Activated CD8-positive, alpha-beta memory T cell treated with anti-CD3 and anti-CD28 coated beads, Interleukin-2, amount 10 ng/mL, durations not matched to agents 7 days and 5 days (primary cell): Measurements from ENCODE around the gene MAP2K7. TPM values are rescaled to one million over a fixed set of nuclear protein-coding genes. Genes with fewer than 3 reads are reported as not detected.
A peak's percentile ranks its signal among the peaks of the same experiment; 100 is the strongest.

Experiments used
- ATAC-seq: fragments of 150-1000 bp; cut with Tn5 transposase; one replicate; pipeline ENCODE4 v1.10.0; 2021; ENCODE audit warnings: moderate library complexity
- CTCF ChIA-PET: fragments of 350-600 bp; sonication (Branson Sonifier 250); formaldehyde crosslinking; loops from one replicate; lab custom pipeline; 2021; ENCODE audit warnings: antibody characterized with exemption; lab: Charles Lee
- DNase-seq: peaks from one replicate; pipeline ENCODE4 v3.0.0-alpha.2; 2020
- H3K27ac Mint-ChIP-seq: one replicate; pipeline ENCODE4 v1.8.0; 2021; ENCODE audit warnings: mild to moderate bottlenecking, mixed read lengths
- H3K27me3 Mint-ChIP-seq: one replicate; pipeline ENCODE4 v1.8.0; 2021; ENCODE audit warnings: mixed read lengths
- H3K36me3 Mint-ChIP-seq: one replicate; pipeline ENCODE4 v1.8.0; 2021; ENCODE audit warnings: mild to moderate bottlenecking, mixed read lengths
- H3K4me1 Mint-ChIP-seq: one replicate; pipeline ENCODE4 v1.8.0; 2021; ENCODE audit warnings: mixed read lengths
- H3K4me3 Mint-ChIP-seq: one replicate; pipeline ENCODE4 v1.8.0; 2021; ENCODE audit warnings: mild to moderate bottlenecking, moderate library complexity, mixed read lengths
- H3K9me3 Mint-ChIP-seq: one replicate; pipeline ENCODE4 v1.8.0; 2022; ENCODE audit warnings: low read depth, mixed read lengths
- total RNA-seq, 2 experiments: library from RNA; stranded (reverse); gene quantifications; one replicate each; pipeline ENCODE4 v1.2.3, GENCODE V29; 2021

The MAP2K7 gene
- total RNA-seq, 2 experiments from 2014 or later = 38.0 to 41.6 TPM

DNA sequence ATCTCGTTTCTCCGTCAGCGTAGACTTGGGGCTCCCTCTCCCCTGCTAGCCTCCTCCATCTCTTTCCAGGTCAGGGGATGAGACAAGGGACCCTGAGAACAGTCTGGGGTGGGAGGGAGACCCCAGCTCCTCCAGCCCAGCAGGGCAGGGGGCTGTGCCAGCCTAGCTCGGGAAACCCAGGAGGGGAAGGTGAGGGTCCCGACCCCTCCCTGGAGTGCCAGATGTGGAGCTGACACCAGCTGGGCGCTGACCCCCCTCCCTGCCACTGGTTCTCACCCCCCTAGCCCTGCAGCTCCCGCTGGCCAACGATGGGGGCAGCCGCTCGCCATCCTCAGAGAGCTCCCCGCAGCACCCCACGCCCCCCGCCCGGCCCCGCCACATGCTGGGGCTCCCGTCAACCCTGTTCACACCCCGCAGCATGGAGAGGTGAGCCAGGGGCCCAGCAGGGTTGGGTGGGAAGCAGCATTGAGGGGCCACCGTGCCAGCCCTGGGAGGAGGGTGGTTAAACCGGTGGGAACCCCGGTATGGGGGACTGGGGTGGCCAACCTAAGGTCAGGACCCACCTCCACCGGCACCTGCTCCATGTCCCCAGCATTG is 5.9 kb downstream of the MAP2K7 start:
- H3K27ac Mint-ChIP-seq = no peak overlapping the region
- H3K4me1 Mint-ChIP-seq = peaks cover 10% of the 10 kb centered on the region
- DNase-seq (no peak), ATAC-seq (no peak)
- H3K27me3 Mint-ChIP-seq = no peaks in the 10 kb centered on the region
- CTCF ChIA-PET = interaction anchor here (0.6 to 1.1 kb wide), 3 partner anchors 10 to 1028 kb away, joined by 3 read pairs; partner anchors contain the start of gene SNAPC2
- no peaks in the 10 kb centered on the region for H3K9me3 Mint-ChIP-seq
- no peak overlapping the region for H3K4me3 Mint-ChIP-seq
- H3K36me3 Mint-ChIP-seq = peaks cover 14% of the 10 kb centered on the region

DNA sequence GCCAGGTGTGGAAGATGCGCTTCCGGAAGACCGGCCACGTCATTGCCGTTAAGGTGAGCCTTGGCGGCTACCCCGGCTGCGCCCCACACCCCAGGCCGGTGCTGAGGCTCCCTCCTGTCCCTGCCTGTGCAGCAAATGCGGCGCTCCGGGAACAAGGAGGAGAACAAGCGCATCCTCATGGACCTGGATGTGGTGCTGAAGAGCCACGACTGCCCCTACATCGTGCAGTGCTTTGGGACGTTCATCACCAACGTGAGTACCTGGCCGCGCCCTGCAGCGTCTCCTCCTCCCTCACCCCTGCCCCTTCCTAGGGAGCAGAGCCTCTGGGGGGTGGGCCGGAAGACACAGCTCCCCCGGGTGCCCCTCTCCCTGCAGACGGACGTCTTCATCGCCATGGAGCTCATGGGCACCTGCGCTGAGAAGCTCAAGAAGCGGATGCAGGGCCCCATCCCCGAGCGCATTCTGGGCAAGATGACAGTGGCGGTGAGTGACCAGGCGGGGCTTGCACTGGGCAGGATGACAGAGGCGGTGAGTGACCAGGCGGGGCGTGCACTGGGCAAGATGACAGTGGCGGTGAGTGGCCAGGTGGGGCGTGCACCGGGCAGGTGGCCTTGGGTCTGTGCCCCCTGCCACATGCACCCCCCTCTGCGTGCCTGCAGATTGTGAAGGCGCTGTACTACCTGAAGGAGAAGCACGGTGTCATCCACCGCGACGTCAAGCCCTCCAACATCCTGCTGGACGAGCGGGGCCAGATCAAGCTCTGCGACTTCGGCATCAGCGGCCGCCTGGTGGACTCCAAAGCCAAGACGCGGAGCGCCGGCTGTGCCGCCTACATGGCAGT is 6.9 kb downstream of the MAP2K7 start:
- H3K27ac Mint-ChIP-seq = no peak overlapping the region
- DNase-seq = no peak
- ATAC-seq = no peak
- CTCF ChIA-PET = interaction anchor here (1.1 kb wide), 2 partner anchors 10 to 57 kb away, joined by 3 read pairs; partner anchors contain the start of gene SNAPC2
- H3K4me1 Mint-ChIP-seq = peaks cover 4% of the 10 kb centered on the region
- H3K9me3 Mint-ChIP-seq = no peaks in the 10 kb centered on the region
- H3K36me3 Mint-ChIP-seq = peaks cover 9% of the 10 kb centered on the region
- peaks cover 7% of the 10 kb centered on the region for H3K27me3 Mint-ChIP-seq
- H3K4me3 Mint-ChIP-seq = no peak overlapping the region

DNA sequence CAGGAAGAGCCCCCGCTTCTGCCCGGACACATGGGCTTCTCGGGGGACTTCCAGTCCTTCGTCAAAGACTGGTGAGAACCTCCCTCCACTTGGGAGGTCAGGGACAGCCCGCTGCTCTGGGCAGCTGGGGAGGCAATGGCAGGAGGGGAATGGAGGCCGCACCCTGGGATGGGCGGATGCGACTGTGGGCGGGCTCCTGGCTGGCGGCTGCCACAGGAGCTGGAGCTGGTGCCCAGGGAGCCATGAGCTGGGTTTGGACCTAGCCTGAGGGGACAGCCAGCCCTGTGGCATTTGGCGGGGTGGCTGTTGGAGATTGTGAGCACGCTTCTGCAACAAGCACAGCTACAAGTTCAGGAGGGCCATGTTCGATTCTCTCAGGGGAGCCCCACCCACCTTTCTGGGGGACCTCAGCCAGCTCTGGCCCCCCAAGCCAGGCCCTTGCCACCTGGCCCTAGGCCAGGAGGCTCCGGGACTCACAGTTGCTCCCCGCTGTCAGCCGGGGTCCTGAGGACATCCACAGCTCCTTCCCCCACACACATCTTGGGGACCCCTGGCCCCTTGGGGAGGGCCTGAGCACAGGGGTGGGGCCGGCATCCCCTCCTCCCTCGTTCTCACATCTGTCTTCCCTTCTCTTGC is 7.9 kb downstream of the MAP2K7 start:
- no peak for ATAC-seq
- no peak overlapping the region for H3K4me3 Mint-ChIP-seq
- CTCF ChIA-PET = interaction anchor here (0.8 to 1.3 kb wide), 2 partner anchors 11 to 33 kb away, joined by 3 to 5 read pairs; no protein-coding TSS in a partner anchor

DNA sequence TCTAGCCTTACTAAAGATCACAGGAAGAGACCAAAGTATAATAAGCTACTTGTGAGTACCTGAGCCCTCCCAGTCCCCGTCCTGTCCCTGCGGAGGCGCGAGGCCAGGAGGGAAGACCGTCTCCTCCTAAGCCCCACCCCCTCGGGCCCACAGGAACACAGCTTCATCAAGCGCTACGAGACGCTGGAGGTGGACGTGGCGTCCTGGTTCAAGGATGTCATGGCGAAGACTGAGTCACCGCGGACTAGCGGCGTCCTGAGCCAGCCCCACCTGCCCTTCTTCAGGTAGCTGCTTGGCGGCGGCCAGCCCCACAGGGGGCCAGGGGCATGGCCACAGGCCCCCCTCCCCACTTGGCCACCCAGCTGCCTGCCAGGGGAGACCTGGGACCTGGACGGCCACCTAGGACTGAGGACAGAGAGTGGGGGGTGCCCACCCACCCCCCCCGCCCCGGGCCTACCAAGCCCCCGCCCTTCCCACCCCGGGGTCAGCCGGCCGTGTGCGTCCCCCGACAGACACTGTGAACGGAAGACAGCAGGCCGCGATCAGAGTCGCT is 8.5 kb downstream of the MAP2K7 start:
- H3K36me3 Mint-ChIP-seq = peaks cover 9% of the 10 kb centered on the region
- CTCF ChIA-PET = interaction anchor here (0.8 to 1.3 kb wide), 2 partner anchors 11 to 32 kb away, joined by 3 to 5 read pairs; no protein-coding TSS in a partner anchor
- peaks cover 17% of the 10 kb centered on the region for H3K27me3 Mint-ChIP-seq
- ATAC-seq = no peak
- no peaks in the 10 kb centered on the region for H3K9me3 Mint-ChIP-seq
- H3K4me1 Mint-ChIP-seq = peaks cover 7% of the 10 kb centered on the region
- no peak overlapping the region for H3K27ac Mint-ChIP-seq
- no peak for DNase-seq
- no peak overlapping the region for H3K4me3 Mint-ChIP-seq

More for the DNA sequence above, 7.9 kb downstream of the MAP2K7 start:
- H3K36me3 Mint-ChIP-seq = peaks cover 9% of the 10 kb centered on the region
- peaks cover 3% of the 10 kb centered on the region for H3K4me1 Mint-ChIP-seq
- H3K27ac Mint-ChIP-seq = no peak overlapping the region
- peaks cover 13% of the 10 kb centered on the region for H3K27me3 Mint-ChIP-seq
- no peaks in the 10 kb centered on the region for H3K9me3 Mint-ChIP-seq
- DNase-seq = no peak

DNA sequence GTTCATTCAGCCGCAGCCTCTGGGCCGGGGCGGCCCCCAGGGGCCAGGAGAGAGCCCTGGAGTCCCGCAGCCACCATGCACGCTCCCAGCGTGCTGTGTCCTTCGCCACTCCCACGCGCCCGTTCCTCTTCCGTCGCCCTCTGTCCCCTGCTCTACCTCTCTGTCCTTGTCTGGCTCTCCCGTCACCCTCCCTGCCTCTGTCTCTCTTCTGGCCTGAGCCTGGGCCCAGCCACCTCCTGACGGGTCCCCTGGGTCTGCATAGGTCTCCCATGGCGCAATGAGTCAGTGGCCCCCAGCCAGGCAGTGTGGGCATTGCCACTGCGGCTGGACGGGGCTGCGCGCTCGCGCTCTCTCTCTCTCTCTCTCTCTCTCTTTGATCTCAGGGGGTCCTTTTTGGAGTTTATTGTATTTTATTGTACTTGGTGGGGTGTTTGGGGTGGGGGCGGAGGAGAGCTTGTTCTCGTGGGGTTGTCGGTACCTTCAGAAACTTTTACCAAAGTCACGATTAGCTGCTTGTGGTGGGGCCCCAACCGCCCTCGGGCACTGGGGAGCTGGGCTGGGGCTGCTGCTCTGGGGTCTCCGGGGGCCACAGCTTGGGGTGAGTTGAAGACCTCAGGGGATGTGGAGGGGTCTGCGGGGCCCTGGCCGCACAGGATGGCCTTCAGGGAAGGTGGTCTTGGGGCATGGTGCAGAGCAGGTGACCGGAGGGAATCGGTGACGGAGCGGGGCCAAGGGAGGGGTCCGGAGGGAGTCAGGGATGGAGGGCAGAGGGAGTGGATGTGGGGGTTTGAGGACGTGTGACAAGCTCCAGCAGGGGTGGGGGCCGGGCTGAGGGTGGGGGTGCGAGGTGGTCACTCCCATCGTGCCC is 9.3 kb downstream of the MAP2K7 start:
- DNase-seq = no peak
- Mint-ChIP-seq H3K27me3 (peaks cover 21% of the 10 kb centered on the region), H3K4me3 (no peak overlapping the region), H3K36me3 (peaks cover 9% of the 10 kb centered on the region), H3K4me1 (peaks cover 10% of the 10 kb centered on the region), H3K27ac (no peak overlapping the region), H3K9me3 (no peaks in the 10 kb centered on the region)
- CTCF ChIA-PET = interaction anchor here (0.8 kb wide), 1 partner anchor 44 kb away, joined by 3 read pairs; no protein-coding TSS in a partner anchor
- ATAC-seq = no peak

DNA sequence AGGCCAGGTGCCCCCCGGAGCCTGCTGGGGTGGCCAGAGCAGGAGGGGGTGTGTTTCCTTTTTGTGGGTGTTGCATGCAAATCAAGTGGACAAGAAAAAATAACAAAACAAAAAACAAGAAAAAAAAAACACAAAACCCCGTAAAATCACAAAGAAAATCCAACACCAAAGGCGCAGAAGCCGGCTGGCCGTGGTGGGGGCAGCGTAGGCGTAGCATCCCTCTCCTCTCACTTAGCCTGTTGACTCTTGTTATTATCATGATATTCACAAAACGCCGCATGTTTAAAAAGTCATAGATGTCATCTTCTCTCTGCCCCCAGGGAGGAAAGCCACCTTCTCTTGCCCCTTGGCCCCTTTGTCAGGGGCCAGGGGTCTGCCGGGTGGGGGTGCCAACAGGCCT is 10.0 kb downstream of the MAP2K7 start:
- DNase-seq = no peak
- Mint-ChIP-seq H3K27me3 (peaks cover 28% of the 10 kb centered on the region), H3K4me1 (peaks cover 15% of the 10 kb centered on the region), H3K36me3 (peaks cover 9% of the 10 kb centered on the region), H3K4me3 (no peak overlapping the region), H3K9me3 (no peaks in the 10 kb centered on the region), H3K27ac (no peak overlapping the region)
- CTCF ChIA-PET = no interaction called here
- ATAC-seq = no peak

DNA sequence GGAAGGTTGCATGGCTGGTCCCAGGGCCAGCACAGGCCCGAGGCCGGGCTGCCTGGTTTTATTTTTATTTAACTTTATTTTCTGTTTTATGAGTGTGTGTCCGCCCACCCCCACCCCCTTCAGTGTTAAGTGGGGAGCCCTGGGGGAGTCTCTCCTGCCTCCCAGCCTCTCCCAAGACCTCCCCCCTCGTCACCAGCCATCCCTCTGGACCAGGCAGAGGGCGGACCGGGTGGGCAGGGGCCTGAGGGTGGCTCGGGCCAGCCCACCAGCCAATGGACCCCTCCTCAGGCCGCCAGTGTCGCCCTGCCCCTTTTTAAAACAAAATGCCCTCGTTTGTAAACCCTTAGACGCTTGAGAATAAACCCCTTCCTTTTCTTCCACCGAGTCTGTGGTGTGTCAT is 10.4 kb downstream of the MAP2K7 start:
- no peak for DNase-seq
- no peak for ATAC-seq
- Mint-ChIP-seq H3K9me3 (no peaks in the 10 kb centered on the region), H3K27ac (no peak overlapping the region), H3K4me1 (peaks cover 15% of the 10 kb centered on the region), H3K4me3 (no peak overlapping the region), H3K27me3 (peaks cover 29% of the 10 kb centered on the region), H3K36me3 (peaks cover 9% of the 10 kb centered on the region)
- CTCF ChIA-PET = no interaction called here

DNA sequence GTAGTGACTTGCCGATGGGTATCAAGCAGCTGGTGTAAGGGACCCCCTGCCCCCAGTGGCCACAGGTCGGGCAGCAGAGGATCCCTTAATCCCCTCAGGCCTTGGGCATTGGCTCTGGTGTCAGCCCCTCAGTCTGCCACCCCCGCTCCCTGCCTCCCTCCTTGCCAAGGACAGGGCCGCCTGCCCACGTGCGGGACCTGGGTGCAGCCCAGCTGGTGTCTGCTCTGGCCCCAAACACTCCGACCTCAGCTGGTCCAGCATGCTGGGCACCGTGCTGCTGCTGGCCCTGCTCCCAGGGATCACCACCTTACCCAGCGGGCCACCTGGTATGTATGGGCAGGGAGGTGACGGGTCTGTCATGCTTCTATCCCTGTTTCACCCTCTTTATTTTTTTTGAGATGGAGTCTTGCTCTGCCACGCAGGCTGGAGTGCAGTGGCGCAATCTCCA is 10.9 kb downstream of the MAP2K7 start, which contains the start of gene TGFBR3L:
Gene TGFBR3L, plus strand, starts transcription at position 233 of the 448 bp plus-strand sequence.
- DNase-seq = no peak
- no peaks in the 10 kb centered on the region for H3K9me3 Mint-ChIP-seq
- H3K4me3 Mint-ChIP-seq = peak within 1 kb of the TSS; percentile 43
- H3K27me3 Mint-ChIP-seq = peaks cover 29% of the 10 kb centered on the region
- no peak within 1 kb of the TSS for H3K27ac Mint-ChIP-seq
- peaks cover 9% of the 10 kb centered on the region for H3K36me3 Mint-ChIP-seq
- ATAC-seq = no peak
- peaks cover 16% of the 10 kb centered on the region for H3K4me1 Mint-ChIP-seq
- CTCF ChIA-PET = interaction anchor here (1.4 kb wide), 1 partner anchor 9 kb away, joined by 3 read pairs; no protein-coding TSS in a partner anchor

DNA sequence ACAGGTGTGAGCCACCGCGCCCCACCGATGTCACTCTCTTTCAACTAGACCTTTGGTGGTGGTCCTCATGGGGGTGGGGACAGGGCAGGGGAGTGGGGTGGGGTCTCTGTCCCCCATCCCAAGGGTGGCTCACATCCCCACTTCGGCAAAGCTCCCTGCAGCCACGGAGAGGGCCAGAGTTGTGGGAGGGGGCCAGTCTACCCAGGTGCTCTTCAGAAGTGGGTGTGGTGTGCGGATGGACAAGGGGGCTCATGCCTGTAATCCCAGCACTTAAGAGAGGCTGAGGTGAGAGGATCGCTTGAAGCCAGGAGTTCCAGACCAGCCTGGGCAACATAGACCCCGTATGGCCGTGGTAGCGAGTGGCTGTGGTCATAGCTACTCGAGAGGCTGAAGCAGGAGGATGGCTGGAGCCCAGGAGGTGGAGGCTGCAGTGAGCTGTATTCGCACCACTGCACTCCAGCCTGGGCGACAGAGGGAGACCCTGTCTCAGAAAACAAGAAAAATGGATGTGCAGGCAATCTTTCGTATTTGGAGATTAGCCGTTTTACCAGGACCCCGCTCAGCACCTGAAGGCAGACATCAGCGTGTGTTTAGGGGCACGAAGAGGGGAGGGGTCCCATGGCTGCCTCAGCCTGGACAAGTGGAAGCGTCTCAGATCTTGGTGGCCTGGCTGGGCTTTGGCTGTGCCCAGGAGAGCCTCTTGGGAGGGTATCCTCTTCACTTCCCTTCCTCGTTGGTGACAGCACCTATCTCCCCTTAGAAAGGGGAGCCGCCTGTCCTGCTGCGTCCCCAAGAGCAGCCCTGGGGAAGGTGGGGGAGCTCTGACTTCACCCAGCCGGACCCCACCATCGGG is 11.8 kb downstream of the MAP2K7 start:
- Mint-ChIP-seq H3K36me3 (peaks cover 9% of the 10 kb centered on the region), H3K4me3 (peak overlapping the region; percentile 71), H3K4me1 (peaks cover 21% of the 10 kb centered on the region), H3K9me3 (no peaks in the 10 kb centered on the region), H3K27ac (no peak overlapping the region), H3K27me3 (peaks cover 29% of the 10 kb centered on the region)
- no peak for DNase-seq
- CTCF ChIA-PET = interaction anchor here (0.6 to 5.2 kb wide), 3 partner anchors 8 to 13 kb away, joined by 3 to 26 read pairs (median 3); partner anchors contain the start of gene MAP2K7
- ATAC-seq = no peak

DNA sequence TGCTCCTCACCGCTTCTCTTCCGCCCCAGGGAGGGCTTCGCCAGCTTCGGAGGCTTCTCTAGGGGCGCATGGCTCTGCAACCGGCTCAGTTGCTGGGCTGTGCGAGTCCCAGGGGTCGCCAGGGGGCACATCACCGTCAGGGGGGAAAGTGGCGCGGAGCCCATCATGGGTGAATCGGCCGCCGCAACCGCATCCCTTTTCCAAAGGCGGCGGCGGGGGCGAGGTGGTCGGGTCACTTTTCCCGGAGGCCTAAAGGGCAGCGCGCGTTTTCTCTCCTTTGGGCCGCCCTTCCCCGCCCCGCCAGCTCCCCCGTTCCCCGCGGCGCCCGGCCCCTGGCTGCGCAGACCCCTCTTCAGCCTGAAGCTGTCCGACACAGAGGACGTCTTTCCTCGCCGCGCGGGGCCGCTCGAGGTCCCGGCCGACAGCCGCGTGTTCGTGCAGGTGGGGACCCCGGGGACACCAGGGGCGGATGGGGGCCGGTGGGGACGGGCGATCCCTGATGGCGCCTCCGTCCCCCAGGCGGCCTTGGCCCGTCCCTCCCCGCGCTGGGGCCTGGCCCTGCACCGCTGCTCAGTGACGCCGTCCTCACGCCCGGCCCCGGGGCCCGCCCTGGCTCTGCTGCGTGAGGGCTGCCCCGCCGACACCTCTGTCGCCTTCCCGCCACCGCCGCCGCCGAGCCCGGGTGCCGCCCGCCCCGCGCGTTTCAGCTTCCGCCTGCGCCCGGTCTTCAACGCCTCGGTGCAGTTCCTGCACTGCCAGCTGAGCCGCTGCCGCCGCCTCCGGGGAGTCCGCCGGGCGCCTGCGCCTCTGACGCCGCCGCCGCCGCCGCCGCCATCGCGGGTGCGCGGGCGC is 12.7 kb downstream of the MAP2K7 start:
- peak; percentile 75 for DNase-seq
- Mint-ChIP-seq H3K4me3 (peak overlapping the region; percentile 71), H3K4me1 (peaks cover 23% of the 10 kb centered on the region), H3K9me3 (no peaks in the 10 kb centered on the region), H3K27me3 (peaks cover 29% of the 10 kb centered on the region), H3K27ac (no peak overlapping the region), H3K36me3 (peaks cover 6% of the 10 kb centered on the region)
- ATAC-seq = peak; percentile 3
- CTCF ChIA-PET = interaction anchor here (0.6 to 7.1 kb wide), 6 partner anchors 8 to 236 kb away, joined by 3 to 41 read pairs (median 4); partner anchors contain the start of genes MAP2K7 and TRAPPC5

DNA sequence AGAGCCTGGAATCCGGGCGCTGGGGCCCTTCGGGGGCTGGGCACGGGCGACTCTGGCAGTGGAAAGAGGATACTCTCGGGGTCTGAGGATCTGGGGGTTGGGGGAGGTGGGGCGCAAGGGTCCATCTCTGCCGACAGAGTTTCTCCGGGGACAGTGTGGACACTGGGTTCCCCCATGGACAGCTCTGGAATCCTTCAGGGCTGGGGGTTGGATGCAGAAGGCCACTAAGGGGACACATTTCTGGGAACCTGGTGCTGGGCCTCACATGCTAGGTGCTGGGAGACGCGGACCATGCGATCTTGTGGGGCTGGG is 13.2 kb downstream of the MAP2K7 start:
- CTCF ChIA-PET = interaction anchor here (1.0 to 7.1 kb wide), 6 partner anchors 9 to 236 kb away, joined by 3 to 41 read pairs (median 4); partner anchors contain the start of genes MAP2K7 and TRAPPC5
- Mint-ChIP-seq H3K27ac (peak overlapping the region; percentile 36), H3K4me1 (peaks cover 28% of the 10 kb centered on the region), H3K9me3 (no peaks in the 10 kb centered on the region), H3K4me3 (peak overlapping the region; percentile 71), H3K27me3 (peaks cover 29% of the 10 kb centered on the region), H3K36me3 (peaks cover 4% of the 10 kb centered on the region)
- DNase-seq (no peak), ATAC-seq (no peak)
